CD8-positive, alpha-beta memory T cell (primary cell): ENCODE results near the gene AK1. TPM values are rescaled to one million over a fixed set of nuclear protein-coding genes. Genes with fewer than 3 reads are reported as not detected.
A peak's percentile ranks its signal among the peaks of the same experiment; 100 is the strongest.

Experiments used
- CTCF ChIA-PET: fragments of 350-600 bp; sonication (Branson Sonifier 250); formaldehyde crosslinking; loops from one replicate; lab custom pipeline; 2021; ENCODE audit warnings: antibody characterized with exemption; lab: Charles Lee
- POLR2A ChIA-PET: fragments of 350-600 bp; sonication (Branson Sonifier 250); formaldehyde crosslinking; loops from one replicate; lab custom pipeline; 2021; ENCODE audit warnings: antibody characterized with exemption; lab: Charles Lee
- DNase-seq, 5 donors: peaks; one replicate each; pipeline versions ENCODE4 v3.0.0 to v3.0.0-alpha.2; 2020 to 2022; ENCODE audit warnings: mixed read lengths in 1 of 5
- H3K27ac ChIP-seq: one replicate; pipeline ENCODE4 v1.7.0; 2013; ENCODE audit warnings: low read depth, mild to moderate bottlenecking, low read length, moderate library complexity
- H3K27me3 ChIP-seq: 2 replicates; pipeline ENCODE4 v1.7.0; 2013; ENCODE audit warnings: low read length, mild to moderate bottlenecking; ENCODE audit not compliant: insufficient read depth, poor library complexity, severe bottlenecking
- H3K36me3 ChIP-seq: 2 replicates; pipeline ENCODE4 v1.7.0; 2013; ENCODE audit warnings: mild to moderate bottlenecking, low read length, moderate library complexity; ENCODE audit not compliant: insufficient read depth
- H3K4me1 ChIP-seq: 2 replicates; pipeline ENCODE4 v1.7.0; 2013; ENCODE audit warnings: mild to moderate bottlenecking, low read length, moderate library complexity; ENCODE audit not compliant: insufficient read depth
- H3K4me3 ChIP-seq: 2 replicates; pipeline ENCODE4 v1.7.0; 2013; ENCODE audit warnings: mild to moderate bottlenecking, low read length
- H3K9me3 ChIP-seq: 2 replicates; pipeline ENCODE4 v1.7.0; 2013; ENCODE audit warnings: mild to moderate bottlenecking, low read length
- H3K27ac Mint-ChIP-seq, 8 donors: one replicate each; pipeline ENCODE4 v1.8.0; 2020 to 2021; ENCODE audit warnings: mixed read lengths in 8 of 8, mild to moderate bottlenecking in 6 of 8, inconsistent platforms in 3 of 8, moderate library complexity in 3 of 8
- H3K27me3 Mint-ChIP-seq, 2 donors: one replicate each; pipeline ENCODE4 v1.8.0; 2020 to 2021; ENCODE audit warnings: mixed read lengths in 2 of 2, mild to moderate bottlenecking in 1 of 2, moderate library complexity in 1 of 2
- H3K36me3 Mint-ChIP-seq, 3 donors: one replicate each; pipeline ENCODE4 v1.8.0; 2020 to 2021; ENCODE audit warnings: mixed read lengths in 3 of 3, inconsistent platforms in 1 of 3, mild to moderate bottlenecking in 1 of 3
- H3K4me1 Mint-ChIP-seq, 3 donors: one replicate each; pipeline ENCODE4 v1.8.0; 2020 to 2021; ENCODE audit warnings: mixed read lengths in 3 of 3, inconsistent platforms in 1 of 3, mild to moderate bottlenecking in 1 of 3
- H3K4me3 Mint-ChIP-seq, 7 donors: one replicate each; pipeline ENCODE4 v1.8.0; 2020 to 2021; ENCODE audit warnings: mixed read lengths in 7 of 7, mild to moderate bottlenecking in 6 of 7, moderate library complexity in 4 of 7, inconsistent platforms in 2 of 7
- H3K9me3 Mint-ChIP-seq, 5 donors: one replicate each; pipeline ENCODE4 v1.8.0; 2020 to 2022; ENCODE audit warnings: mixed read lengths in 5 of 5, mild to moderate bottlenecking in 3 of 5, moderate library complexity in 2 of 5, inconsistent platforms in 1 of 5
- polyA plus RNA-seq: library from polyadenylated mRNA; unstranded; fragments of 300-500 nt; fragmentation: Illumina TruSeq; gene quantifications from one replicate; pipeline ENCODE4 v1.2.3, GENCODE V29; 2021
- total RNA-seq, 2 experiments: library from RNA; stranded (reverse); gene quantifications; one replicate each; pipeline ENCODE4 v1.2.3, GENCODE V29; 2021

AK1 gene
- total and polyA plus RNA-seq, 3 experiments from 2014 or later = 0.23 to 20.0 (median 15.8) TPM

DNA sequence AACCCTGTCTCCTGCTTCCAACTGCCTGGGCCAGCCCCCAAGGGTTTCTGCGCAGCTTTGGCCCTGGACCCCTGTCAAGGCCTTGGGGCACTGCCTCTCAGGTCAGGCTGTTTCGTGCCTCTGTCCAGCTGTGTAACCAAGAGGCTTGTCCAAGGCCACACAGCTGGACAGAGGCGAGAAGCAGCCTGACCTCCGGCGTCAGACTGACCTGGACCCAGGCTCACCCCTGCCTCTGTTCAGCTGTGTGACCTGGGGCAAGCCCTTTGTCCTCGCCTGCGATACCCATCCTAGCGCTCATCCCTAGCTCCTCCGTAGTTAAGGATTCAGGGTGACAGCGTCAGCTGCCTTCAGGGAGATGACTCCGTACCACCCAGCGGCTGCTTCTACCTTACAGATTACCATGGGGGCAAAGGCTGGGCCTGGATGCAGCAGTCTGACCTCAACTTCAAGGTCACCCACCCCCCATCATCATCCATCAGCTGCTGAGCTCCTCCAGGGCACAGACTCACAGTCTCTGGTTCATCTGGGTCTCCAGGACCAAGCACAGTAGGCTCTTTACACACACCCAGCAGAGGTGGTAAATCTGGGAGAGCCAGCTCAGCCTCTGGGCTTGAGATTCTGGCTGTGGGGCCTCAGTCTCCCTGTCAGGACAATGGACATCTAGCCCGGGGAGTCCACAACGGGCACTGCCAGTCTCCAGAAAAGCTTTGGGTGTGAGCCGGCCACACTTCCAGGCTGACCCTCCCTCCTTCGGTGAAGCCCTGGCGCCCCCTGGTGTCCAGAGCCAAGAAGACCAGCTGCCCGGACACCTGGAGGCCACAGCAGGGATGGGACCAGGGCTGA is 7.9 kb downstream of the AK1 start:
- POLR2A ChIA-PET = interaction anchor here (0.6 to 1.7 kb wide), 8 partner anchors 37 to 167 kb away, joined by 3 to 7 read pairs (median 4); partner anchors contain the start of genes CDK9 and TOR2A
- H3K27me3 Mint-ChIP-seq = no peaks in the 10 kb centered on the region
- Histone ChIP-seq H3K27ac (no peak overlapping the region), H3K9me3 (no peaks in the 10 kb centered on the region), H3K4me3 (no peak overlapping the region), H3K4me1 (peaks cover 16% of the 10 kb centered on the region), H3K27me3 (no peaks in the 10 kb centered on the region), H3K36me3 (no peaks in the 10 kb centered on the region)
- peaks cover 16 to 18% (median 18%) of the 10 kb centered on the region in 3 donors for H3K4me1 Mint-ChIP-seq
- peak overlapping the region in 1 of 7 donors; percentile 9 for H3K4me3 Mint-ChIP-seq
- DNase-seq = peak; percentile 58 to 85 (median 71)
- CTCF ChIA-PET = interaction anchor here (0.7 to 5.9 kb wide), 54 partner anchors 8 to 284 kb away, joined by 3 to 49 read pairs (median 5); partner anchors contain the start of genes CDK9, ENG, FPGS and PTRH1
- peak overlapping the region in 4 of 8 donors; percentile 42 to 88 (median 61) for H3K27ac Mint-ChIP-seq
- H3K9me3 Mint-ChIP-seq = no peaks in the 10 kb centered on the region
- peaks cover 0 to 15% (median 3%) of the 10 kb centered on the region in 3 donors for H3K36me3 Mint-ChIP-seq

DNA sequence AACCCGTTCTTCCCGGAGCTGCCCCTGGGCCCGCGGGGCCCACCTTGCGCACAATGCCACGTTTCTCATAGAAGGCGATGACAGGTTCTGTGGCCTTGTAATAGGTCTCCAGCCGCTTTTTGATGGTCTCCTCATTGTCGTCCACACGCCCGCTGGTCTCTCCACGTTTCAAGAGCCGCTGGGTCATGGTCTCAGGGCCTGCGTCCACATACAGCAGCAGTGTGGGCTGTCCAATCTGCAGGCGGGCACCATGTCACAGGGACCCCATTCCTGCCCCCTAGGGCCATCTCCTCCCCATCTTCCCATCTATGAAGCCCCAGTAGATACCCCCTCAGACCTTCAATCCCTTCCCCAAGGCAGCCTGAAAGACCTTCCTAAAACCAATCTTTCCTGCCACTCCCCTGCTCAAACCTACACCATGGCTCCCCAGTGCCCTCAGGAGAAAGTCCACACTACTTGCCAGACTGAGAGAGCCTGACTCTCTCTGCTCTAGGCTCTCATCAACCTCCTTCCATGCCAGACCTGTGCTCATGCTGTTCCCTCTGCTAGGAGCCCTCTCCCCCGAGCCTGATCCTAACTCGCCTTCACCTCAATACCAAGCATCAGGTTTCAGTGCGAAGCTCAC is 9.1 kb downstream of the AK1 start:
- H3K27ac Mint-ChIP-seq = peak overlapping the region in 5 of 8 donors; percentile 49 to 88 (median 70)
- Histone ChIP-seq H3K4me3 (no peak overlapping the region), H3K4me1 (peaks cover 16% of the 10 kb centered on the region), H3K9me3 (no peaks in the 10 kb centered on the region), H3K27ac (no peak overlapping the region), H3K27me3 (no peaks in the 10 kb centered on the region), H3K36me3 (no peaks in the 10 kb centered on the region)
- no peaks in the 10 kb centered on the region for H3K27me3 Mint-ChIP-seq
- peaks cover 0 to 15% (median 3%) of the 10 kb centered on the region in 3 donors for H3K36me3 Mint-ChIP-seq
- H3K4me1 Mint-ChIP-seq = peaks cover 16 to 21% (median 18%) of the 10 kb centered on the region in 3 donors
- H3K4me3 Mint-ChIP-seq = no peak overlapping the region
- no peaks in the 10 kb centered on the region for H3K9me3 Mint-ChIP-seq
- CTCF ChIA-PET = interaction anchor here (0.9 to 5.9 kb wide), 14 partner anchors 14 to 283 kb away, joined by 3 to 49 read pairs (median 14); partner anchors contain the start of genes CDK9, PTRH1, ST6GALNAC4 and TOR2A
- POLR2A ChIA-PET = interaction anchor here (1.7 kb wide), 1 partner anchor 133 kb away, joined by 5 read pairs; the partner anchor contains the start of gene TOR2A
- DNase-seq = no peak

DNA sequence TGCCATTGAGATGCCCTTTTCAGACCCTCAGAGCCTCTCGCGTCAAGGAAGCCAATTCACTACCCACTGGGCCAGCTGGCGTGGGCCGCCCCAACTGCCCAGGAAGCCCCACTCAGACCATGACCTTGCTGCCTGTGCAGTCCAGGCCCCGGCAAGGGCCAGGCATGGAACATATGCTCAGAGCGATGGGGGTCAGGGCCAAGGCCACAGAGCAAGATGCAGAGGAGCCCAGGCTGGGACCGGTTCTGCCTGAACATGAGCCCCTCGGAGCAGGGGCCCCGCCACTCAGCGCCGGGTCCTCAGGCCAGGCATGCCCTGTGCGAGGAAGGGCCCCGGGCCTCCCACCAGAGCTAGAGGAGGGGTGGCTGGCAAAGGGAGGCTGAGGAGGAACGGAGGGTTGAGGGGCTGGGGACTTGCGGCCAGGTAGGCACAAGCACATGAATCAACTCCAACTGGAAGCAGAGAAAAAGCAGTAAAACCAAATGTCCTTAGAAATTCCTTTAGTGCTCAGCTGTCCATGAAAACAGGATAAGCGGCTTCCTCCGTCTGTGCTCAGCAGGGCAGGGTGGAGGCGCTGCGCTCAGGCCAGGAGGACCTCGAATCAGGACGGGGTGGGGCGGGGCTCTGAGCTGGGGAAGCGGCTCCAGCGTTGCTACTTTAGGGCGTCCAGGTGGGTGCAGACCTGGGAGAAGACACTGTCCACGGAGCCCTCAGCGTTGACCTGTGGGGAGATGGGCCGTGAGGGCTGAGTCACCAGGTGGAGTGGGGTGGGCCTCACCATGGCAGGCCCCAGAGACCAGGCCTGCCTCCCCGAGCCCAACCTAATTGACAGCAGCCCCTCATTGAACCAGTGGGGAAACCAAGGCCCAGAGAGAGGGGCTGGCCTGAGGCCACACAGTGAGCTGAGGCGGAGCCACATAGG is 9.9 kb downstream of the AK1 start:
- ChIA-PET POLR2A (no interaction called here), CTCF (interaction anchor here (1.0 to 1.5 kb wide), 2 partner anchors 10 to 12 kb away, joined by 3 to 6 read pairs; partner anchors contain the start of gene AK1)
- DNase-seq = no peak
- Mint-ChIP-seq H3K27ac (peak overlapping the region in 5 of 8 donors; percentile 55 to 88 (median 57)), H3K4me3 (no peak overlapping the region), H3K4me1 (peaks cover 22 to 29% (median 25%) of the 10 kb centered on the region in 3 donors), H3K27me3 (no peaks in the 10 kb centered on the region), H3K9me3 (no peaks in the 10 kb centered on the region), H3K36me3 (peaks cover 0 to 15% (median 3%) of the 10 kb centered on the region in 3 donors)
- Histone ChIP-seq H3K9me3 (no peaks in the 10 kb centered on the region), H3K27me3 (no peaks in the 10 kb centered on the region), H3K4me1 (peaks cover 22% of the 10 kb centered on the region), H3K36me3 (no peaks in the 10 kb centered on the region), H3K27ac (no peak overlapping the region), H3K4me3 (no peak overlapping the region)

DNA sequence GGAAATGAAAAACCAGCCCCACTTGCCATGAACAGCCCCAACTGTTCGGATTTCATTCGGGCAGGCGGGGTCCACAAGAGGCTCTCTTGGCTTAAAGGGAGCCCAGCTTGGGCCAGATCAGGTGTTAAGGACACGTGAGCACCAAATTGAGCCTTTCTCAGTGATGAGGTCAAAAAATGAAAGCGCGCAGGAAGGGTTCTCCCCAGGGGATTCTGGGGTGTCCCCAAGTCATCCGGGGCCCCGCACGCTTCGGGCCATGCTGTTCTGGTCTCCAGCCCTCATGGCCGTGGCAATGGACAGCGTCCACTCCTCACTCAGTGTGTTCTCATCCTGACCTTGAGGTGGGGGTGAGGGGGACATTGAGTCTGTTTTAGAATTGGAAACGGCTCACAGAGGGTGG is 10.9 kb downstream of the AK1 start:
- Histone ChIP-seq H3K9me3 (no peaks in the 10 kb centered on the region), H3K4me3 (no peak overlapping the region), H3K27ac (no peak overlapping the region), H3K4me1 (peaks cover 33% of the 10 kb centered on the region), H3K27me3 (no peaks in the 10 kb centered on the region), H3K36me3 (no peaks in the 10 kb centered on the region)
- ChIA-PET CTCF (interaction anchor here (1.5 kb wide), 1 partner anchor 11 kb away, joined by 6 read pairs; no protein-coding TSS in a partner anchor), POLR2A (no interaction called here)
- H3K4me1 Mint-ChIP-seq = peaks cover 33 to 40% (median 36%) of the 10 kb centered on the region in 3 donors
- no peak for DNase-seq
- no peaks in the 10 kb centered on the region for H3K9me3 Mint-ChIP-seq
- no peaks in the 10 kb centered on the region for H3K27me3 Mint-ChIP-seq
- no peak overlapping the region for H3K4me3 Mint-ChIP-seq
- H3K36me3 Mint-ChIP-seq = peaks cover 0 to 15% (median 3%) of the 10 kb centered on the region in 3 donors
- peak overlapping the region in 3 of 8 donors; percentile 55 to 88 (median 66) for H3K27ac Mint-ChIP-seq

DNA sequence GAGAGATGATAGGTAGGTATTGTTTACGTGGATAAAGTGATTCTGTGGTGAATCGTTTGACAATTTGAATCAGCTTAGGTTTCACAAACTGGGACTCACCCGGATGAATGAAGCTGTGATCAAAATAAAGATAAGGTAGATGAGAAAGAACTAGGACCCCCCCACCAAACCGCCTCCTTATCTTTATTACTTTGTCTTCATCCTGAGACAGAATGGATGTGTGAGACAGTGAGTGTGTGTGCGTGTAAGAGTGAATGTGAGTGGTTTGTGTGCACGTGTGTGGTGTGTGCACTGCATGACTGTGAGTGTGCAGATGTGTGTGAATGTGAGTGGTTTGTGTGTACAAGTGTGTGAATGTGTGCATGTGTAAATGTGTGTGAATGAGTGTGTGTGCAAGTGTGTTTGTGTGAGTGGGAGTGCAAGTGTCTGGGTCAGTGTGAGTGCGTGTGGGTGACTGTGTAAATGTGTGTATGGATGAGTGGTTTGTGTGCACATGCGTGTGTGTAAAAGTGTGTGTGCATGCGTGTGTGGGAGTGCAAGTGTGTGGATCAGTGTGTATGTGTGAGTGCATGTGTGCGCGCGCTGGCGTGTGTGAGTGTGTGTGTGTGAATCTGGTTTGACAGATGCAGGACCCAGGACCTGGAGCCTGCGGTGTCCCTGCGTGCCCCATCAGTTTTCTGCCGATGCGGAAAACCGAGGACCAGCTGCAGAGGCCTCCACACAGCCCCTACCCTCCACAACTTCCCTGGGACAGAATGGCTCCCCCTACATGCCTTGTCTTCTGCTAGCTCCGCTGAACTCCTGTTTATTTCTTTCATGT is 11.6 kb downstream of the AK1 start:
- Mint-ChIP-seq H3K27ac (peak overlapping the region; percentile 44 to 92 (median 84)), H3K4me1 (peaks cover 39 to 46% (median 39%) of the 10 kb centered on the region in 3 donors), H3K36me3 (peaks cover 0 to 14% (median 3%) of the 10 kb centered on the region in 3 donors), H3K27me3 (no peaks in the 10 kb centered on the region), H3K4me3 (peak overlapping the region in 1 of 7 donors; percentile 3), H3K9me3 (no peaks in the 10 kb centered on the region)
- H3K27me3 ChIP-seq = no peaks in the 10 kb centered on the region
- DNase-seq = peak in 2 of 5 donors; percentile 34 to 61
- ChIA-PET POLR2A (interaction anchor here (0.6 to 1.8 kb wide), 4 partner anchors 80 to 324 kb away, joined by 3 to 5 read pairs (median 4); partner anchors contain the start of gene TOR2A), CTCF (interaction anchor here (1.4 to 3.6 kb wide), 8 partner anchors 10 to 131 kb away, joined by 3 to 20 read pairs (median 3); partner anchors contain the start of gene TOR2A)
- peaks cover 40% of the 10 kb centered on the region for H3K4me1 ChIP-seq
- H3K4me3 ChIP-seq = no peak overlapping the region
- no peaks in the 10 kb centered on the region for H3K9me3 ChIP-seq
- no peak overlapping the region for H3K27ac ChIP-seq
- no peaks in the 10 kb centered on the region for H3K36me3 ChIP-seq

DNA sequence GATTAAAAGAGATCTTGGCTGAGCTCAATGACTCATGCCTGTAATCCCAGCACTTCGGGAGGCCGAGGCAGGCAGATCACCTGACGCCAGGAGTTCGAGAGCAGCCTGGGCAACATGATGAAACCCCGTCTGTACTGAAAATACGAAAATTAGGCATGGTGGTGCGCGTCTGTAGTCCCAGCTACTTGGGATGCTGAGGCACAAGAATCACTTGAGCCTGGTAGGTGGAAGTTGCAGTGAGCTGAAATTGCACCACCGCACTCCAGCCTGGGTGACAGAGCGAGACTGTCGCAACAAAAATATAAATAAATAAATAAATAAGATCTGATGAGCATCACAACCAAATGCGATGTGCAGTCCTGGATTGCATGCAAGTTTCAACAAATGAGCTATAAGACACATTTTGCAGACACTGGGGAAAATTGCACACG is 14.3 kb downstream of the AK1 start:
- DNase-seq = no peak
- H3K27ac ChIP-seq = peak overlapping the region; percentile 66
- H3K27me3 Mint-ChIP-seq = no peaks in the 10 kb centered on the region
- POLR2A ChIA-PET = interaction anchor here (0.5 to 1.3 kb wide), 5 partner anchors 36 to 129 kb away, joined by 3 read pairs; partner anchors contain the start of genes CDK9 and TOR2A
- CTCF ChIA-PET = interaction anchor here (0.8 to 4.5 kb wide), 7 partner anchors 7 to 128 kb away, joined by 3 to 33 read pairs (median 6); partner anchors contain the start of gene TOR2A
- no peaks in the 10 kb centered on the region for H3K36me3 ChIP-seq
- no peaks in the 10 kb centered on the region for H3K9me3 Mint-ChIP-seq
- H3K36me3 Mint-ChIP-seq = peaks cover 0 to 8% (median 3%) of the 10 kb centered on the region in 3 donors
- peaks cover 45% of the 10 kb centered on the region for H3K4me1 ChIP-seq
- peaks cover 39 to 58% (median 45%) of the 10 kb centered on the region in 3 donors for H3K4me1 Mint-ChIP-seq
- peak overlapping the region in 3 of 7 donors; percentile 41 to 70 (median 68) for H3K4me3 Mint-ChIP-seq
- H3K27me3 ChIP-seq = no peaks in the 10 kb centered on the region
- H3K4me3 ChIP-seq = peak overlapping the region; percentile 11
- H3K9me3 ChIP-seq = no peaks in the 10 kb centered on the region
- peak overlapping the region; percentile 90 to 98 (median 96) for H3K27ac Mint-ChIP-seq
